Lower leg skin (tissue), 3 donors: ENCODE measurements around the gene VANGL2.

Experiments
- CTCF ChIP-seq, 3 donors: fragments of 450-650 bp; IDR thresholded peaks; one replicate each; pipeline ENCODE4 v1.5.1; 2016; ENCODE audit warnings: antibody characterized with exemption in 3 of 3, mild to moderate bottlenecking in 3 of 3, moderate library complexity in 2 of 3
- POLR2A ChIP-seq, 2 donors: fragments of 450-650 bp; IDR thresholded peaks; one replicate each; pipeline ENCODE4 v1.6.1; 2016 to 2017; ENCODE audit warnings: antibody characterized with exemption in 2 of 2, mild to moderate bottlenecking in 1 of 2, moderate library complexity in 1 of 2

- TF ChIP-seq CTCF (IDR thresholded peaks at IDR 0.05) (no peak), POLR2A (IDR thresholded peaks at IDR 0.05) (no peak)
Observed at GRCh38 chr1:160438317-160438918, 38.1 kb downstream of the VANGL2 start.
